ENCODE data around the gene KCNQ1.

- TF ChIP-seq, protein P1, sequence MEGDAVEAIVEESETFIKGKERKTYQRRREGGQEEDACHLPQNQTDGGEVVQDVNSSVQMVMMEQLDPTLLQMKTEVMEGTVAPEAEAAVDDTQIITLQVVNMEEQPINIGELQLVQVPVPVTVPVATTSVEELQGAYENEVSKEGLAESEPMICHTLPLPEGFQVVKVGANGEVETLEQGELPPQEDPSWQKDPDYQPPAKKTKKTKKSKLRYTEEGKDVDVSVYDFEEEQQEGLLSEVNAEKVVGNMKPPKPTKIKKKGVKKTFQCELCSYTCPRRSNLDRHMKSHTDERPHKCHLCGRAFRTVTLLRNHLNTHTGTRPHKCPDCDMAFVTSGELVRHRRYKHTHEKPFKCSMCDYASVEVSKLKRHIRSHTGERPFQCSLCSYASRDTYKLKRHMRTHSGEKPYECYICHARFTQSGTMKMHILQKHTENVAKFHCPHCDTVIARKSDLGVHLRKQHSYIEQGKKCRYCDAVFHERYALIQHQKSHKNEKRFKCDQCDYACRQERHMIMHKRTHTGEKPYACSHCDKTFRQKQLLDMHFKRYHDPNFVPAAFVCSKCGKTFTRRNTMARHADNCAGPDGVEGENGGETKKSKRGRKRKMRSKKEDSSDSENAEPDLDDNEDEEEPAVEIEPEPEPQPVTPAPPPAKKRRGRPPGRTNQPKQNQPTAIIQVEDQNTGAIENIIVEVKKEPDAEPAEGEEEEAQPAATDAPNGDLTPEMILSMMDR (optimal IDR thresholded peaks at IDR 0.05 in 1 of 3, IDR thresholded peaks at IDR 0.05 in 1 of 3, conservative IDR thresholded peaks at IDR 0.05 in 1 of 3; ENCODE audit: extremely low read depth in 1 of 3, insufficient read depth in 2 of 3, low read length in 3 of 3) = peak in 2 of 3 experiments; percentile 98 to 100
- TF ChIP-seq EZH2 (IDR thresholded peaks at IDR 0.05; ENCODE audit: low read length) = no peak
Observed at GRCh38 chr11:2888266-2888968, 443.6 kb downstream of the KCNQ1 start.

All from keratinocyte (primary cell).